HG03045 (cell line): ENCODE results near the gene TMEM145.
"Not testable (repeated sequence)": the region's sequence is repeated elsewhere in the genome, so short reads cannot be mapped to it uniquely, and the experiment has no call there.

ENCODE experiments used
- ATAC-seq: cut with Tn5 transposase; IDR thresholded peaks from one replicate; pipeline ENCODE4 v1.9.1; 2021; ENCODE audit warnings: mild to moderate bottlenecking, moderate library complexity; ENCODE audit not compliant: unreplicated experiment

TMEM145 gene

DNA sequence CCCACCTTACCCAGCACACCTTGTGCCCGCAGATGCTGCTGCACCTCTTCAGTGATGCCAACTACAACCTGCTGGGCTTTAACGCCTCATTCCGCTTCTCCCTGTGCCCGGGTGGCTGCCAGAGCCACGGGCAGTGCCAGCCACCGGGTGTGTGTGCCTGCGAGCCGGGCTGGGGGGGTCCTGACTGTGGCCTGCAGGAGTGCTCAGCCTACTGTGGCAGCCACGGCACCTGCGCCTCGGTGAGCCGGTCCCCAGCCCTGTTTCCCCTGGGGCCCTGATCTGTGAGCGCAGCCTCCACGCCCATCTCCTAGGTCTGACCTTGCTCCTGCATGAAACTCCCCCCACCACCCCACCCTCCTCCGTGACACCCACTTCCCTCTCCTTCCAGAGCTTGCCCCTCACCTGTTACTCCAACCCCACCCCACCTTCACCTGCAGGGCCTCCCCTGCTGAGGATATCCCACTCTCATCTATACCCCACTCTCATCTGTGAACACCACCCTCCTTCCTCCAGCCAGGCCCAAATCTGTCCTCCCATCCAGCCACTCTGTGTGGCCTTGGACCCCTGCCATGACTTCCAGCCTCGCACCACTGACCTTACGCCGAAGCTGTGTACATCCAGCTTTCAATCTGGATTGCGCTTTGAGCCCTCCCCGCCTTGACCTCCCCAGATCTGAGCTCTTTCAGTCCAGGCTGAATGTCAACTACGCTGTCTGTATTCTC is 21.0 kb downstream of the TMEM145 start:
- no peak for ATAC-seq

DNA sequence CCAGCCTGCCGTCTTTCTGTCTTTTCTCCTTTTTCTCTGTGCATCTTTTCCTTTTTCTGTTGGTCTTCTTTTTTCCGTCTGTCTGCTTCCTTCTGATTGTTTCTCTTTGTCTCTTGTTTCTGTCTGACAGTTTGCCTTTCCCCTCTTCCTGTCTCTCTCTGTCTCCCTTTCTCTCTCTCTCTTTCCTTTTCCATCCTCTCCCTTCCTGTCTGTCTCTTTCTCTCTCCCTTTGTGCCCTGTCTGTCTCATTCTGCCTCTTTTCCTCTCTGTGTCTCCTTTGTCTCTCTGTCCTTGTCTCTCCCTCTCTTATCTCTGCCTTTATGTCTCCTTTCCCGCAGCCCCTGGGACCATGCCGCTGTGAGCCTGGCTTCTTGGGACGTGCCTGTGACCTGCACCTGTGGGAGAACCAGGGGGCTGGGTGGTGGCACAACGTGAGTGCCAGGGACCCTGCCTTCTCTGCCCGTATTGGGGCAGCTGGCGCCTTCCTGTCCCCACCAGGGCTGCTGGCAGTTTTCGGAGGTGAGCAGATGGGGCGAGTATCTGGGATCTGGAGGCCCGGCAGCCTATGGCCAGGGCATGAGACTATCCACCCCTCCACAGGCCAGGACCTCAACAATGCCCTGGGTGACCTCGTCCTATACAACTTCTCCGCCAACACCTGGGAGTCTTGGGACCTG is 21.7 kb downstream of the TMEM145 start:
- no peak for ATAC-seq

DNA sequence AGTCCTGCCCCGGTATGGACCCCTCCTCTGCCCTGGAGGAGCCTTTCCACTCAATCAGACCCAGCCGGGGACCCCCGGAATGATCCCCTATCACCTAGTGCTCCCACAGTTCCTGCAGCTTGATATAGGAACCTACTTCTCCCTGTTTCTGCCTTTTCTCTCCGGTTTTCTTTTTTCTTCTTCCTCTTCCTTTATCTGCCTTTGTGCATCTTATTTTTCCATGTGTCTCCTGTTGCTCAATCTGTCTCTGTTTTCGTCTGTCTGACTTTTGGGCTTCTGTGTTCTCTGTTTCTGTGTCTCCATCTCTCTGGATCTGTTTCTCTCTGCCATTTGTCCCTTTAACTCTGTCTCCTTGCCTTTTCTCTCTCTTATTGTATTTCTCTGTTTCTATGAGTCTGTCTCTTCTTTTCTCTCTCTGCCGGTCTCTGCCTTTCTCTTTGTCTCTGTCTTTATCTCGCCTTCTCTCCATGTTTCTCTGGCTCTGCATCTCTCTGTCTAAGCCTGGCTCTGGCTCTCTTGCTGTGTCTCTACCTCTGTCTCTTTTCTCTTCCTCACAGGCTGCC is 22.3 kb downstream of the TMEM145 start:
- no peak for ATAC-seq

DNA sequence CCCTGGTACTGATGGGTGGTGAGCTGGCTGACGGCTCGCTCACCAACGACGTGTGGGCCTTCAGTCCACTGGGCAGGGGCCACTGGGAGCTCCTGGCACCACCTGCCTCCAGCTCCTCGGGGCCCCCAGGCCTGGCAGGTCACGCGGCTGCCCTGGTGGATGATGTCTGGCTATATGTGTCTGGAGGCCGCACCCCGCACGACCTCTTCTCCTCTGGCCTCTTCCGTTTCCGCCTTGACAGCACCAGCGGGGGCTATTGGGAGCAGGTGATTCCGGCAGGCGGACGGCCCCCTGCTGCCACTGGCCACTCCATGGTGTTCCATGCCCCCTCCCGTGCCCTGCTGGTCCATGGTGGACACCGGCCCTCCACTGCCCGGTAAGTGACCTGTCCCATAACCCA is 22.9 kb downstream of the TMEM145 start:
- ATAC-seq: no peak

DNA sequence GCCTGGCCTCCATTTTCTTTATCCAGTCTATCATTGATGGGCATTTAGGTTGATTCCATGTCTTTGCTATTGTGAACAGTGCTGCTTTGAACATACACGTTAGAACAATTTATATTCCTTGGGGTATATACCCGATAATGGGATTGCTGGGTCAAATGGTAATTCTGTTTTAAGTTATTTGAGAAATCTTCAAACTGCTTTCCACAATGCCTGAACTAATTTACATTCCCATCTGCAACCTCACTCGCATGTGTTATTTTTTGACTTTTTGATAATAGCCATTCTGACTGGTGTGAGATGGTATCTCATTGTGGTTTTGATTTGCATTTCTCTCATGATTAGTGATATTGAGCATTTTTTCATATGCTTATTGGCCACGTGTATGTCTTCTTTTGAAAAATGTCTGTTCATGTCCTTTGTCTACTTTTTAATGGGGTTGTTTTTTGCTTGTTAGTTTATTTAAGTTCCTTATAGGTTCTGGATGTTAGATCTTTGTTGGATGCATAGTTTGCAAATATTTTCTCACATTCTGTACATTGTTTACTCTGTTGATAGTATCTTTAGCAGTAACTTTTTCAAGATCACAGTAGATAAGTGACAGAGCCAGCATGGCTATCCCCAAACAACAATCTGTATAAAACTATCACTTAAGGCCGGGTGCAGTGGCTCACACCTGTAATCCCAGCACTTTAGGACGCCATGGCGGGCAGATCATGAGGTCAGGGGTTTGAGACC is 26.2 kb downstream of the TMEM145 start:
- not testable (repeated sequence) for ATAC-seq

DNA sequence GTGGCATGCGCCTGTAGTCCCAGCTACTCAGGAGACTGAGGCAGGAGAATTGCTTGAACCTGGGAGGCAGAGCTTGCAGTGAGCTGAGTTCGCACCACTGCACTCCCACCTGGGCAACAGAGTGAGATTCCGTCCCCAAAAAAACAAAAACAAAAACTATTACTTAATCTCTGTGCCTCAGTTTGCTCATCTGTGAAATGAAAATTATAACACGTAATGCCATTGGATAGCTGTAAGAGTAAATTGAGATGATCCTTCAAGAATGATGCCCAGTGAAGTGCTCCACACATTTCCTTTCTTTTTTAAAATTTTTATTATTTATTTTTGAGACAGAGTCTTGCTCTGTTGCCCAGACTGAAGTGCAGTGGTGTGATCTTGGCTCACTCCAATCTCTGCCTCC is 26.8 kb downstream of the TMEM145 start:
- not testable (repeated sequence) for ATAC-seq

DNA sequence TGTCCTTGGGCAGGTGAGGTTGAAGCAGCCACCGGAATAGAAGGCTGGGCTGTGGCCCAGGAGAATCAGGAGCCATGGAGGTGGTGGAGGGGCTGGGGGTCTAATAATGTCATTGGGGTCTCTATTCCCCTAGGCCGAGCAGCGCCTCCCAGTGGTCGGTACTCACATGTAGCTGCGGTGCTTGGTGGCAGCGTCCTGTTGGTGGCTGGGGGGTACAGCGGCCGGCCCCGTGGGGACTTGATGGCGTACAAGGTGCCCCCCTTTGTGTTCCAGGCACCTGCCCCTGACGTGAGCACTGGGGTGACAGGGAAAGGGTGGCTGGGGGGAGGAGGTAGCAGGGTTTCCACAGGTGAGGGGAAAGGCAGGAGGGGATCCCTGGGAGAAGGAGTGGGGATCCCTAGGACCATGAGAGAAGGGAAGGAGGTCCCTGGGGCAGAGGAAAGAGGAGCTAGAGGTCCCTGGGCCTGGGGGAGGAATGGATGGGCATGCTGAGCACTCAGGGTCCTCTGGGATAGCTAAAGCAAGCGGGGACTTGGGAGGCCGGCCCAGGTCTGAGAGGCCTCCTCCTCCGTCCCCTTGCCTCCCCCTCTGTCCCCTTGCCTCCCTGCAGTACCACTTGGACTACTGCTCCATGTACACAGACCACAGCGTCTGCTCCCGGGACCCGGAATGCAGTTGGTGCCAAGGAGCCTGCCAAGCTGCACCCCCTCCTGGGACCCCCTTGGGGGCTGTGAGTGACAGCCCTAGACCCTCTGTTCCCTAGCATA is 30.4 kb downstream of the TMEM145 start:
- ATAC-seq: no peak

DNA sequence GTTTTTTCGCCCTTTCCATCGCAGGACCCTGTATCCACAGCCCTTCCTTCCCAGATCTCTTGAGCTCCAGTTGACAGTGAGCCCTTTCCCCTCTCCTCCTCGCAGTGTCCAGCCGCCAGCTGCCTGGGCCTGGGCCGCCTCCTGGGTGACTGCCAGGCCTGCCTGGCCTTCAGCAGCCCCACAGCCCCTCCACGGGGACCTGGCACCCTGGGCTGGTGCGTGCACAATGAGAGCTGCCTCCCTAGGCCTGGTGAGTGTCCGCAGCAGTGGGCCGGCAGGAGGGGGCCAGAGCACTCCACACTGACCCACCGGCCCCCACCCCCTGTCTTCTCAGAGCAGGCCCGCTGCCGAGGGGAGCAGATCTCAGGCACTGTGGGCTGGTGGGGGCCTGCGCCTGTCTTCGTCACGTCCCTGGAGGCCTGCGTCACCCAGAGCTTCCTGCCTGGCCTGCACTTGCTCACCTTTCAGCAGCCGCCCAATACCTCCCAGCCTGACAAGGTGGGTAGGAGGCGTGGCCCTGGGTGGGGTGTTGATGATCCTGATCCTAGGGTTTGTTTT is 31.3 kb downstream of the TMEM145 start:
- no peak for ATAC-seq

DNA sequence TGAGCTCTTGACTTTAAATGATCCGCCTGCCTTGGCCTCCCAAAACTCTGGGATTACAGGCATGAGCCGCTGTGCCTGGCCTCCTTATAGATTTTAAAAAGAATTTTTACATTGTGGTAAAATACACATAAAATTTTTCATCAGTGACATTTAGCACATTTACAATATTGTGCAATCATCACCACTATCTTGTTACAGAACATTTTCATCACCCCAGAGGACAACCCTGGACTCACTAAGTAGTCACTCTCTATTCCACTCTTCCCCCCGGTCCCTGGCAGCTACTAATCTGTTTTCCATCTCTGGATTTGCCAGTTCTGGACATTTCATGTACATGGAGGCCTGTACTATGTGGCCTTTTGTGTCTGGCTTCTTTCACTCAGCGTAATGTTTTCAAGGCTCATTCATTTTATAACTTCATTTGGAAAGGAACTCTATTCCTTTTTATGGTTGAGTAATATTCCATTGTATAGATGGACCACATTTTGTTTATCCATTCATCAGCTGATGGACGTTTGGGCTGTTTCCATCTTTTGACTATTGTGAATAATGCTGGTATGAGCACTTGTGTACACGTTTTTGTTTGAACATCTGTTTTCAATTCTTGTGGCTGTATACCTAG is 32.2 kb downstream of the TMEM145 start:
- ATAC-seq: no peak

DNA sequence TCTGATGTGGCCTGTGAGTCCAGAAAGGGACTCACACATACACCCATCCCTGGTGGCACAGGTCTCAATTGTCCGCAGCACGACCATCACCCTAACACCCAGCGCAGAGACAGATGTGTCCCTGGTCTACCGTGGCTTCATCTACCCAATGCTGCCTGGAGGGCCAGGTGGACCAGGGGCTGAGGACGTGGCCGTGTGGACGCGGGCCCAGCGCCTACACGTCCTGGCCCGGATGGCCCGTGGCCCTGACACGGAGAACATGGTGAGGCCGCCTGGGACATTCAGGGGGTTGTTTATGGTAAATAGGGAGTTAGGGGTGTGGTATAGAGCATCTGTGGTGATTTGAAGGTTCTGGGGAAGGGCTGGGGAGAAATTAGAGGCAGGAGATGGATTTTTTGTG is 35.1 kb downstream of the TMEM145 start:
- ATAC-seq: no peak

DNA sequence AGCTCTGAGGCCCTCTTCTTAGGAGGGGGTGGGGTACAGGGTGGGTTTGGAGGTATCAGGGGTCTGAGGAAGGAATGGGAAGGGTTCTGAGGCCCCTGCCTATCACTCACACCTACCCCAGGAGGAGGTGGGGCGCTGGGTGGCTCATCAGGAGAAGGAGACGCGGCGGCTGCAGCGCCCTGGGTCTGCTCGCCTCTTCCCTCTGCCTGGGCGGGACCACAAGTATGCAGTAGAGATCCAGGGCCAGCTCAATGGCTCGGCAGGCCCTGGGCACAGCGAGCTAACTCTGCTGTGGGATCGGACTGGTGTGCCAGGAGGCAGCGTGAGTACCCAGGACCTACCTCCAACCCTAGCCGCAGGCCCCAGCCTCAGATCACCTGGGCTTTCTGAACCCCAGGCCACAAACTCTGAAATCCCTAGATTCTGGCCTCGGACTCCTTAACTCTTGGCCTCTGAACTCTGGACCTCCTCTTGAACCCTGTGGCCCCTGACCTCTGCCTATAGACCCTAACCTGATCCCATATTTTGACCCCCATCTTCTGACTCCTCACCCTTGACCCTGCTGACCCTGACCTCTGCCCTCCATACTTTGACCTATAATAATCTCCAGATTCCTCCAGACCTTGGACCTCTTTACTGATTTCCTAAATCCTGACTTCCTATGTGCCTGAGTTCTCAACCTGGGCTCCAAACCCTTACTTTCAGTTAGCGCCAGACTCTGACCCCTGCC is 36.4 kb downstream of the TMEM145 start:
- ATAC-seq: no peak

DNA sequence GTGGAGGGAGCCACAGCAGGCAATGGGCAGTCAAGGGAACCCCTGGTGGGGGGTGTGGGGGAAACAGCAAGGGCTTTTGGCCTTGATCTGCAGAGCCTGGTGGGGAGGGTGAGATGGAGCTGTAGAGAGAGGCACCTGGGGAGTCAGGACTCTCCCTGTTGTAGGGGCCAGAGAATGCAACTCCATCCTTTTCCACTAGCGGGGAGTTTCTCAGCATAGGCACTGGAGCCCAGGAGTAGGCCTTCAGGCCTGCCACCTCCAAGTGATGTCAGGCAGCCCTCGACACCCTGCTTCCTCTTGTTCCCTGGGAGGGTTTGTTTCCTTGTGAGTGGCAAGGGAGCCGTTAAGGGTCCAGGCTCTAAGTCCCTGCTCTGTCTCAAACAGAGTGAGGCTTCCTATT is 37.3 kb downstream of the TMEM145 start:
- ATAC-seq: no peak

DNA sequence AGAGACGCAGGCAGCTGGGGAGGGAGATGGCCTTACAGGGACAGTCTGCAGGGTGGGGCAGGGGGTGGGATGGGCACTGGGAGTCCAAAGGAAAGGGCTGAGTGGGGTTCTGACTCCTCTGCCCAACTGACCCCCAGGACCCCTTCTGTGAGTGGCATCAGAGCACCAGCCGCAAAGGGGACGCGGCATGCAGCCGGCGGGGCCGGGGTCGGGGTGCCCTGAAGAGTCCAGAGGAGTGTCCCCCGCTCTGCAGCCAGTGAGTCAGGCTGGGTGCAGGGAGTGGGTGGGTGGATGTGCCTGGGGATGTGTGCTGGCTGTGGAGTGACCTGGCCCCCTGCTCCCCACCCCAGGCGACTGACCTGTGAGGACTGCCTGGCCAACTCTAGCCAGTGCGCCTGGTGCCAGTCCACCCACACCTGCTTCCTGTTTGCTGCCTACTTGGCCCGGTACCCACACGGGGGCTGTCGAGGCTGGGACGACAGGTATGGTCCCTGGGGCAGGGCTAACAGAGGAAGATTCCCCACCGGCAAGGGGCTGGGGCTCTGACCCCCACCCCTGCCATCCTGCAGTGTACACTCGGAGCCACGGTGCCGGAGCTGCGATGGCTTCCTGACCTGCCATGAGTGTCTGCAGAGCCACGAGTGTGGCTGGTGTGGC is 38.1 kb downstream of the TMEM145 start:
- ATAC-seq: no peak

DNA sequence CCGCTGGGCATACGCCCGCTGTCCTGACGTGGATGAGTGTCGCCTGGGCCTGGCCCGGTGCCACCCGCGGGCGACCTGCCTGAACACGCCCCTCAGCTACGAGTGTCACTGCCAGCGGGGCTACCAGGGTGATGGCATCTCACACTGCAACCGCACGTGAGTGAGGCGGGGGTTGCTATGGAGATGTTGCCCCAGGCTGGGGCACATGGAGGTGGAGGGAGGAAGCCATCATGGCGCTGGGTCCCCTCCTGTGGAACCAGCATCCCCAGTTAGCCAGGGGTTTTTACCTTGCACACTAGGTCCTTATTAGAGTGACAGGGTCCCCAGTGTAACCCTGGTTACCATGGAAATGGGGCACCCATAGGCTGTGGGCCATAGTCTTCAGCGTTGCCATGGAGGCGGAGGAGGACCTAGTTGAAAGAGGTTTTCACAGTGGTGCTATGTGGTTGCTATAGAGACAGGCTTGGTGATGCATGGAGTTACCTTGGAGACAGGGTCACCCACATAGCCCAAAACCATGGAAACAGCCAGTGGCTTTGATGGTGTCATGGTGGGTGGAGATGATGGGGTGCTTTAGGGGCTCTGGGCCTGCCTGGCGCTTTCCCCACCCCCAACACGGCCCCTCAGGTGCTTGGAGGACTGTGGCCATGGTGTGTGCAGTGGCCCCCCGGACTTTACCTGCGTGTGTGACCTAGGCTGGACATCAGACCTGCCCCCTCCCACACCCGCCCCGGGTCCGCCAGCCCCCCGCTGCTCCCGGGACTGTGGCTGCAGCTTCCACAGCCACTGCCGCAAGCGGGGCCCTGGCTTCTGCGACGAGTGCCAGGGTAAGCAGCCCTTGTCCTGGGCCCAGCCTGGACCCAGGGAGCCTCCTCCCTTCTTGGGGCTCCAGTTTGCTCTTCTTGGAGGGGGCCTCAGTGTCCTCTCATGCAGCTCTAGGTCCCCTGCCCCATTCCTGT is 39.5 kb downstream of the TMEM145 start:
- no peak for ATAC-seq

DNA sequence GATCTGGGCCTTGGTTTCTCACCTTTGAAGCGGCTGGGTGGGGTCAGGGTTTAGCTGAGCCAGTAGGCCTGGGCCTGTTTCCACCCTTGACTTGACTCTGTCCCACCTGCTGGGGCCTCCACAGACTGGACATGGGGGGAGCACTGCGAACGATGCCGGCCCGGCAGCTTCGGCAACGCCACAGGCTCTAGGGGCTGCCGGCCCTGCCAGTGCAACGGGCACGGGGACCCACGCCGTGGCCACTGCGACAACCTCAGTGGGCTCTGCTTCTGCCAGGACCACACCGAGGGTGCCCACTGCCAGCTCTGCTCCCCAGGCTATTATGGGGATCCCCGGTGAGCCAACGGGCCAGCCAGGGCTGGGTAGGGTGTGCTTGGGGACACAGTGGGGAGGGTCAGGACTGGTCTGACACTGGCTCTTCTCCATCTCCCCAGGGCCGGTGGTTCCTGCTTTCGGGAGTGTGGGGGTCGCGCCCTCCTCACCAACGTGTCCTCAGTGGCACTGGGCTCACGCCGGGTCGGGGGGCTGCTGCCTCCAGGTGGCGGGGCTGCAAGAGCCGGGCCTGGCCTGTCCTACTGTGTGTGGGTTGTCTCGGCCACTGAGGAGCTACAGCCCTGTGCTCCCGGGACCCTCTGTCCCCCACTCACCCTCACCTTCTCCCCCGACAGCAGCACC is 40.4 kb downstream of the TMEM145 start:
- ATAC-seq: no peak

DNA sequence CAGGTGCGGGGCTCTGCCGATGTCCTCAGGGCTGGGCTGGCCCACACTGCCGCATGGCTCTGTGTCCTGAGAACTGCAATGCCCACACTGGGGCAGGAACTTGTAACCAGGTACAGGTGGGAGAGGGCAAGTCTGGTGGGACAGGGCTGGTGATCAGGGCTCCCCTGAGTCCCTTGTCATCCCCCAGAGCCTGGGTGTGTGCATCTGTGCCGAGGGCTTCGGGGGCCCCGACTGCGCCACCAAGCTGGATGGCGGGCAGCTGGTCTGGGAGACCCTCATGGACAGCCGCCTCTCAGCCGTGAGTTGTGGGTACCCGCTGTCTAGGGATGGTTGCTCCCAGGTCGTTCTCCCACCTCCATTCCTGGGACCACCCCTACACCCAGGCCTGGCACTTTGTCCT is 42.8 kb downstream of the TMEM145 start:
- no peak for ATAC-seq

DNA sequence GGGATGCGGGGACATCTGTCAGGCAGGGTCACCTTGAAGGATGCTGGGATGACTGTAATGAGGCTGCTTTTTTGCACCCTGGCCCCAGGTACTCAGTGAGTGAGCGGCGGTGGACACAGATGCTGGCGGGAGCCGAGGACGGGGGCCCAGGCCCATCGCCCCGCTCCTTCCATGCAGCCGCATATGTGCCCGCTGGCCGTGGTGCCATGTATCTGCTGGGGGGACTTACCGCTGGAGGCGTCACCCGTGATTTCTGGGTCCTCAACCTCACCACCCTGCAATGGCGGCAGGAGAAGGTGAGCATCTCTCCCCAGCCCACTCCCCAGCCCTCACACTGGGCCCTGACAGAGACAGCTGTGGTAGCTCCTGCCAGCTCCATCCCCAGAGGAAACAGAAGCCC is 43.6 kb downstream of the TMEM145 start:
- no peak for ATAC-seq
